Measurements from ENCODE around the gene EMP2.

EMP2 gene

GRCh38 chr16:10485698-10486382 is 94.6 kb downstream of the EMP2 start:
- no peak for DNase-seq (ENCODE audit: low read depth)

DNA sequence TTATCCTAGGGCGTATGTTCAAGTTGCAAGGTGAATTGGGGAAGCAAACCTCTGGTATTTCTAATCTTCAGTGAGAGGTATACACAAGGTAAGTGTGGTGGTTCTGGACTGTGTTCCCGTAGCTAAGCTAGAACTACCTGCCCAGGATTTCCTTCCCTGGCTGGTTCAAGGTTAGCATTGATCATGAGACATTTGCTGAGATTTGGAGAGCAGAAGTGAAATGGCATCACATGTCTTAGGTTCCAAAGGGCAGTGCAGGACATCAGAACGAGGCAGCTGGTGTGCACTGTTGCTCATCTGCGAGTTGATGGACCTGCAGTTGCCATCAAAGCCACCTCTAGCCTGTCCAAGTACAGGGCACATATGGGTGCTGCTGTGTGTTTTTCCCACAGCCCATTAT is 95.2 kb downstream of the EMP2 start:
- no peak for DNase-seq (ENCODE audit: low read depth)
- H3K4me3 ChIP-seq (ENCODE audit: control insufficient read depth, low read depth, low read length) = no peak overlapping the region
- no peak for TF ChIP-seq CTCF (IDR thresholded peaks at IDR 0.05; ENCODE audit: control insufficient read depth, insufficient read depth, low read depth, low read length, missing control alignments)

More at GRCh38 chr16:10485698-10486382, 94.6 kb downstream of the EMP2 start:
- TF ChIP-seq CTCF (IDR thresholded peaks at IDR 0.05; ENCODE audit: control insufficient read depth, insufficient read depth, low read depth, low read length, missing control alignments) = no peak
- H3K4me3 ChIP-seq (ENCODE audit: control insufficient read depth, low read depth, low read length) = no peak overlapping the region

- no peak for DNase-seq (ENCODE audit: low read depth)
- TF ChIP-seq CTCF (IDR thresholded peaks at IDR 0.05; ENCODE audit: control insufficient read depth, insufficient read depth, low read depth, low read length, missing control alignments) = no peak
- no peak overlapping the region for H3K4me3 ChIP-seq (ENCODE audit: control insufficient read depth, low read depth, low read length)
These were observed 100.2 kb downstream of the EMP2 start for GRCh38 chr16:10480151-10480550.
